Measurements from ENCODE around the gene PEDS1.
"Not testable (repeated sequence)": the region's sequence is repeated elsewhere in the genome, so short reads cannot be mapped to it uniquely, and the experiment has no call there.

The PEDS1 gene

DNA sequence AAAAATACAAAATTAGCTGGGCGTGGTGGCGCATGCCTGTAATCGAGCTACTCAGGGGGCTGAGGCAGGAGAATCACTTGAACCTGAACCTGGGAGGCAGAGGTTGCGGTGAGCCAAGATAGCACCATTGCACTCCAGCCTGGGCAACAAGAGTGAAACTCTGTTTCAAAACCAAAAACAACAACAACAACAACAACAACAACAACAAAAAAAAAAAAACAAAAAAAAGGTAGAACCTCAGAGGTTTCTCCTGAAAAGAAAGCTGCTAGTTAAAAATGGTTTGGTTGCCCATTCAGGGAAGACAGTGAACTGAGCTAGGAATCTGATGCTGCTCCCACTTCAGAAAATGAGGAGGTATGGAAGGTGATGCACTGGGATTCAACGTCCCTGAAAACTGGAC, 46.9 kb downstream of the PEDS1 start:
- H3K4me3 Mint-ChIP-seq; H3K9me3 Mint-ChIP-seq; ATAC-seq; DNase-seq (ENCODE audit: low spot score in 2 of 2): not testable (repeated sequence)
- H3K36me3 Mint-ChIP-seq, result peaks cover 94% of the 10 kb centered on the region
- peaks cover 77% of the 10 kb centered on the region for H3K4me1 Mint-ChIP-seq
- peak overlapping the region; percentile 71 for H3K27ac Mint-ChIP-seq
